Epidermal melanocyte (primary cell): ENCODE data around the gene EIF3CL.
"Not testable (repeated sequence)": the region's sequence is repeated elsewhere in the genome, so short reads cannot be mapped to it uniquely, and the experiment has no call there.

Source experiments
- DNase-seq: peaks from one replicate; pipeline ENCODE4 v3.0.0; 2011; ENCODE audit warnings: low spot score; ENCODE audit not compliant: insufficient read length

Gene EIF3CL

GRCh38 chr16:28362600-28362999 lies 41.0 kb downstream of the EIF3CL start:
- not testable (repeated sequence) for DNase-seq

DNA sequence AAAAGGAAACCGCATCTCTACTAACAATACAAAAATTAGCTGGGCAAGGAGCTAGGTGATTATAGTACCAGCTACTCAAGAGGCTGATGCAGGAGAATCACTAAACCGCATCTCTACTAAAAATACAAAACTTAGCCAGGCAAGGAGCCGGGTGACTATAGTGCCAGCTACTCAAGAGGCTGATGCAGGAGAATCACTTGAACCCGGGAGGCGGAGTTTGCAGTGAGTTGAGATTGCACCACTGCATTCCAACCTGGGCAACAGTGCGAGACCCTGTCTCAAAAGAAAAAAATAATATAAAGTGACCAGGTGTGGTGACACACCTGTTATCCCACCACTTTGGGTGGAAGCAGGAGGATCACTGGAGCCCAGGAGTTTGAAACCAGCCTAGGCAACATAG lies 65.4 kb downstream of the EIF3CL start:
- not testable (repeated sequence) for DNase-seq

GRCh38 chr16:28336940-28337710 lies 66.5 kb downstream of the EIF3CL start:
- DNase-seq, result not testable (repeated sequence)

GRCh38 chr16:28335678-28336077 lies 68.0 kb downstream of the EIF3CL start:
- DNase-seq, result not testable (repeated sequence)

DNA sequence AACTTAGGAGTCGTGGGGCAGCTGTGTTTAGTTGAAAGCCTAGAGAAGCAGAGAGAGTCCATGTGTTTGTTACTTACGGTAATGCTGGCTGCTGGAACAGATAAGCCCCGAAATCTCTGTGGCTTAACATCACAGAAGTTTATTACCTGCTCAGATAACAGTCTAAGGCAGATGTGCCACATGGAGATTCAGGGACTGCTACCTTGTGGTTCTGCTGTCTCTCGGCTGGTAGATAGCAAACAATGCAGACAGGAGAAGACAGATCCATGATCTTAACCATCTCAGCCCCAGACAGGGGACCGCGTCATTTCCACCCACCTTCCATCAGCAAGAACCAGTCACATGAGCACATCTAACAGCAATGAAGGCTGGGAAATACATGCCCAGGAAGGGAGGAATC lies 71.0 kb downstream of the EIF3CL start:
- not testable (repeated sequence) for DNase-seq

DNA sequence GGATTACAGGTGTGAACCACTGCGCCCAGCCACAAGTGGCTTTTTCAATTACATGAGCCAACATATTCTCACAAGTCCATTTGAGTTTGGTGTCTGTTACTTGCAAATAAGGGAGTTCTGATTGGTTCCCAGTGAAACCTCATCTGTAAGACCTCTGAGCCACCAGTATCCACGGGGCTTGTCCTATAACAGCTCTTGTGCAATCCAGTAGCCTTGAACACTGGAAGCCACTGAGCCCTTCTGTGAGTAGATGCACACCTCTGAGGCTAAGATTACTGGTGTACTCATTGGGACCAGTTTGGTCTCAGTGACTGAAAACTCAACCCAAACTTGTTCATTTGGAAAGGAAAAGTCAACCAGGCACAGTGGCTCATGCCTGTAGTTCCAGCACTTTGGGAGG lies 72.7 kb downstream of the EIF3CL start:
- not testable (repeated sequence) for DNase-seq

DNA sequence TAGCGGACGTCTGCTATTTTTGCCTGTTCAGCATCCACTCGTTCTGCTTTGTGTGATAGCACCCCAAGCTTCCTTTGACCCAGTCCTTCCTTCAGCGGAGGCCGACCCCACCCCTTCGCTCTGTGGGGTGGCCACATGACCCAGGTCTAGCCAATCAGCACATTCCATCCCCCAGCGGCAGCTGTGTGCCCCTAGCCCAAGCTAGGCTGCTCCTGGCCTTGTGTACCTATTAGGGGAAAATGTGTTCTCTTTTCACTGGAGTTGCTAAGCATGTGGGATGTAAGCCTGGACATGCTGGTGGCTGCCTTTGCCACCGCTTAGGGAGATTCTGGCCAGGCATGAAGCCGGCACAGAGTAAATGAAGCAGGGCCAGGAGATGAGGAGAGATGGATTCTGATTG lies 73.4 kb downstream of the EIF3CL start:
- DNase-seq, result not testable (repeated sequence)
